ENCODE results near the gene MXRA5. TPM values are rescaled to one million over a fixed set of nuclear protein-coding genes. Genes with fewer than 3 reads are reported as not detected.
"Not testable (repeated sequence)": the region's sequence is repeated elsewhere in the genome, so short reads cannot be mapped to it uniquely, and the experiment has no call there.

The MXRA5 gene
- total and polyA plus RNA-seq, 4 donors, result 0.55 to 17.0 (median 3.9) TPM

GRCh38 chrX:3378156-3378555, 31.7 kb upstream of the MXRA5 start:
- H3K36me3 ChIP-seq (ENCODE audit: control insufficient read depth in 4 of 4, insufficient read depth in 4 of 4, low read length in 4 of 4), result no peaks in the 10 kb centered on the region
- no peak overlapping the region for H3K27ac ChIP-seq (ENCODE audit: low read depth in 1 of 2, low read length in 1 of 2)
- peaks cover 0 to 7% (median 0%) of the 10 kb centered on the region in 4 donors for H3K9me3 ChIP-seq (ENCODE audit: control insufficient read depth in 4 of 4, insufficient read depth in 3 of 4, low read length in 3 of 4)
- no peak overlapping the region for H3K4me3 ChIP-seq
- no peak for ATAC-seq (ENCODE audit: insufficient read depth, low FRiP score)
- WGBS, 2 donors, result 13 to 38% methylated on average over 4 of the region's 4 CpGs
- TF ChIP-seq CTCF (IDR thresholded peaks at IDR 0.05; ENCODE audit: control extremely low read depth, extremely low read depth), result no peak
- H3K27me3 ChIP-seq (ENCODE audit: control insufficient read depth in 3 of 3, insufficient read depth in 3 of 3, low read length in 2 of 3), result peaks cover 0 to 8% (median 0%) of the 10 kb centered on the region in 3 donors
- H3K9ac ChIP-seq (ENCODE audit: insufficient read depth in 1 of 2, low read length in 2 of 2), result no peak overlapping the region
- DNase-seq, result no peak
- H3K4me1 ChIP-seq (ENCODE audit: control insufficient read depth in 5 of 5, insufficient read depth in 5 of 5, low read length in 5 of 5), result no peaks in the 10 kb centered on the region

- Histone ChIP-seq H3K4me3 (no peak overlapping the region), H3K9me3 (ENCODE audit: control insufficient read depth in 4 of 4, insufficient read depth in 3 of 4, low read length in 3 of 4) (peaks cover 0 to 7% (median 0%) of the 10 kb centered on the region in 4 donors), H3K27me3 (ENCODE audit: control insufficient read depth in 3 of 3, insufficient read depth in 3 of 3, low read length in 2 of 3) (peaks cover 0 to 8% (median 0%) of the 10 kb centered on the region in 3 donors), H3K9ac (ENCODE audit: insufficient read depth in 1 of 2, low read length in 2 of 2) (no peak overlapping the region), H3K27ac (ENCODE audit: low read depth in 1 of 2, low read length in 1 of 2) (no peak overlapping the region), H3K4me1 (ENCODE audit: control insufficient read depth in 5 of 5, insufficient read depth in 5 of 5, low read length in 5 of 5) (no peaks in the 10 kb centered on the region), H3K36me3 (ENCODE audit: control insufficient read depth in 4 of 4, insufficient read depth in 4 of 4, low read length in 4 of 4) (no peaks in the 10 kb centered on the region)
- 87 to 96% methylated on average over 13 of the region's 13 CpGs for WGBS, 2 donors
- no peak for TF ChIP-seq CTCF (IDR thresholded peaks at IDR 0.05; ENCODE audit: control extremely low read depth, extremely low read depth)
- DNase-seq, result no peak
- ATAC-seq (ENCODE audit: insufficient read depth, low FRiP score), result no peak
Observed at GRCh38 chrX:3377560-3377959, 31.1 kb upstream of the MXRA5 start.

GRCh38 chrX:3375878-3376508, 29.5 kb upstream of the MXRA5 start:
- not testable (repeated sequence) for H3K4me3 ChIP-seq; H3K4me1 ChIP-seq (ENCODE audit: control insufficient read depth in 5 of 5, insufficient read depth in 5 of 5, low read length in 5 of 5); H3K9me3 ChIP-seq (ENCODE audit: control insufficient read depth in 4 of 4, insufficient read depth in 3 of 4, low read length in 3 of 4); ATAC-seq (ENCODE audit: insufficient read depth, low FRiP score); H3K36me3 ChIP-seq (ENCODE audit: control insufficient read depth in 4 of 4, insufficient read depth in 4 of 4, low read length in 4 of 4); H3K27ac ChIP-seq (ENCODE audit: low read depth in 1 of 2, low read length in 1 of 2); DNase-seq; H3K27me3 ChIP-seq (ENCODE audit: control insufficient read depth in 3 of 3, insufficient read depth in 3 of 3, low read length in 2 of 3); H3K9ac ChIP-seq (ENCODE audit: insufficient read depth in 1 of 2, low read length in 2 of 2)
- WGBS, 2 donors, result 66 to 85% methylated on average over 2 of the region's 2 CpGs

- Histone ChIP-seq H3K27ac (ENCODE audit: low read depth in 1 of 2, low read length in 1 of 2) (no peak overlapping the region), H3K36me3 (ENCODE audit: control insufficient read depth in 4 of 4, insufficient read depth in 4 of 4, low read length in 4 of 4) (no peaks in the 10 kb centered on the region), H3K4me3 (no peak overlapping the region), H3K4me1 (ENCODE audit: control insufficient read depth in 5 of 5, insufficient read depth in 5 of 5, low read length in 5 of 5) (no peaks in the 10 kb centered on the region), H3K9me3 (ENCODE audit: control insufficient read depth in 4 of 4, insufficient read depth in 3 of 4, low read length in 3 of 4) (peaks cover 0 to 7% (median 0%) of the 10 kb centered on the region in 4 donors), H3K9ac (ENCODE audit: insufficient read depth in 1 of 2, low read length in 2 of 2) (no peak overlapping the region), H3K27me3 (ENCODE audit: control insufficient read depth in 3 of 3, insufficient read depth in 3 of 3, low read length in 2 of 3) (peaks cover 0 to 4% (median 0%) of the 10 kb centered on the region in 3 donors)
- ATAC-seq (ENCODE audit: insufficient read depth, low FRiP score), result no peak
- DNase-seq, result no peak
- WGBS, 2 donors, result 71 to 88% methylated on average over 3 of the region's 3 CpGs
- no peak for TF ChIP-seq CTCF (IDR thresholded peaks at IDR 0.05; ENCODE audit: control extremely low read depth, extremely low read depth)
Observed at GRCh38 chrX:3374108-3374800, 27.8 kb upstream of the MXRA5 start.

All from lung (tissue), 12 donors.